Amniotic stem cell (primary cell): ENCODE measurements around the gene TMEM120B.
"Not testable (repeated sequence)": the region's sequence is repeated elsewhere in the genome, so short reads cannot be mapped to it uniquely, and the experiment has no call there.

Source experiments
- DNase-seq: peaks from one replicate; lab custom pipeline; 2025; lab: John Stamatoyannopoulos, UW

The TMEM120B gene

GRCh38 chr12:121709478-121709961 is 3.0 kb upstream of the TMEM120B start:
- DNase-seq: no peak

DNA sequence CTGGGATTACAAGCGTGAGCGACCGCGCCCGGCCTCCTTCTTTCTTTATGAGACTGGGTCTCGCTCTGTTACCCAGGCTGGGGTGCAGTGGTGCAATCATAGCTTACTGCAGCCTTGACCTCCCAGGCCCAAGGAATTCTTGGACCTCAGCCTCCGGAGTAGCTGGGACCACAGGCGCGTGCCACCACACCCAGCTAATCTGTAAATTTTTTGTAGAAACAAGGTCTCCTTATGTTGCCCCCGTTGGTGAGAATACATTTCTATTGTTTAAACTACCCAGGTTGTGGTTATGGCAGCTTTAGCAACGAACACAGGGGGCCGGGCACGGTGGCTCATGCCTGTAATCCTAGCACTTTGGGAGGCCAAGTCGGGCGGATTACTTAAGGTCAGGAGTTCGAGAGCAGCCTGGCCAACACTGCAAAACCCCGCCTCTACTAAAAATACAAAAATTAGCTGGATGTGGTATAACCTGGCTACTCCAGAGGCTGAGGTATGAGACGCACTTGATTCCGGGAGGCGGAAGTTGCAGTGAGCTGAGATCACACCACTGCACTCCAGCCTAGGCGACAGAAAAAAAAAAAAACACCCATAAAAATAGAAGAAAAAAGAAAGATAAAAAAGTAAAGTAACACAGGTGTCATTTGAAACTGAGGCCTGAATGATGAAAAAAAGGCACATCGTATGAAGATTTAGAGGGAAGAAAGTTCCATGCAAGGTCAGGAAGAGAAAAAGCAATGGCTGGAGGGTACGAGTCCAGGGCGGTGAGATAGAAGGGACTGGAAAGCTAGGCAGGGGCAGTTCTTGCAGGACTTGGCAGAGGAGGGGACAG is 977 bp upstream of the TMEM120B start:
- DNase-seq: no peak

- no peak for DNase-seq
These were observed 427 bp upstream of the TMEM120B start for GRCh38 chr12:121712190-121712460.

- DNase-seq: no peak
These were observed 765 bp downstream of the TMEM120B start for GRCh38 chr12:121713257-121713777.

DNA sequence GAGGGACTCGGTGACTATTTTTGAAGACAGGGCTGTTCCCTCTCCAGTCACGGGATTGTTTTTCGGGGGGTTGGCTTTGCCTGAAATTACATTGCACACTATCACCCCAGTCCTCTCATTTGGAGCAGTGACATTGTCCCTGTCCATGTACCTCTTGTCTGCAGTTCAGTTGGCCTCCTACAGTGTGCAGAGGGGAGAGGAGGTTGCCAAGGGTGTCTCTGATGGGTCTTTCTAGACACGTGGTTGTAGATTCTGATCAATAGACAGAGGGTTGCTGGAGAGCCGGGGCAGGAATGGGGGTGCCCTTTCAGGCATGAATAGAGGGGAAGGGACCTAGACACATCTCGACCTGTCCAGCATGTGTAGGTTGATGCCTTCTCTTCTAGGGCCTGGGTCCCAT is 1.2 kb downstream of the TMEM120B start:
- no peak for DNase-seq

- DNase-seq: not testable (repeated sequence)
These were observed 2.5 kb downstream of the TMEM120B start for GRCh38 chr12:121715055-121715454.

- no peak for DNase-seq
These were observed 3.4 kb downstream of the TMEM120B start for GRCh38 chr12:121715862-121716435.

DNA sequence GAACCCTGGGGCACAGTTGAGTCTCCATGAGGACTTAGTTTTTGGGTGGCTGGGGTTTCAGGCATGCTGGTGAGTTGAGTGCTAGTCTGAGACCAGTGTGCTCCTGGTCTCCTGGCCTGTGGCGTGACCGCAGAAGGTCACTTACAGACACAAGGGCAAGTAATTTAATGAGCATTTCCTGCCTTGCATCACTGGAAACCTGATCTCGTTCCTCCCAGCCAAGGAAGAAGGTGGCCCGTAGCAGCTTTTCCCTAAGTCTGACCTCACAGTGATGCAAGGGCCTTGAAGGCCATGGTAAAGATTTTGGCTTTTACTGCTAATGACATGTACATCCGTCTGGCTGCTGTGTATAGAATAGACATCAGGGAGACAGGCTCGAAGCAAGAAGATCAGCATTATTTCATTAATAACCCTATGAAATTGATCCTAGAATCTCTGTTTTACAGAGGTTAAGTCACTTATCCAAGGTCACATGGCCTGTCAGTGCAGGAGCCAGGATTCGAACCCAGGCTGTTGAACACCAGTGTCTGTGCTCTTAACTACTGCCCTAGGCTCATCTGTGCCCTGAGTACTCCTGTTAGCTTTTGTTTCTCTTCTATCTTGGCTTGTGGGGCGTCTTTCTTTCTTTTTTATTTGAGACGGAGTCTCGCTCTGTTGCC is 4.6 kb downstream of the TMEM120B start:
- no peak for DNase-seq

- no peak for DNase-seq
These were observed 6.2 kb downstream of the TMEM120B start for GRCh38 chr12:121718653-121719239.

GRCh38 chr12:121719926-121720414 is 7.4 kb downstream of the TMEM120B start:
- DNase-seq: peak; percentile 70

- DNase-seq: no peak
These were observed 8.2 kb downstream of the TMEM120B start for GRCh38 chr12:121720762-121721161.

GRCh38 chr12:121722511-121722910 is 10.0 kb downstream of the TMEM120B start:
- no peak for DNase-seq

GRCh38 chr12:121723200-121723599 is 10.6 kb downstream of the TMEM120B start:
- no peak for DNase-seq

DNA sequence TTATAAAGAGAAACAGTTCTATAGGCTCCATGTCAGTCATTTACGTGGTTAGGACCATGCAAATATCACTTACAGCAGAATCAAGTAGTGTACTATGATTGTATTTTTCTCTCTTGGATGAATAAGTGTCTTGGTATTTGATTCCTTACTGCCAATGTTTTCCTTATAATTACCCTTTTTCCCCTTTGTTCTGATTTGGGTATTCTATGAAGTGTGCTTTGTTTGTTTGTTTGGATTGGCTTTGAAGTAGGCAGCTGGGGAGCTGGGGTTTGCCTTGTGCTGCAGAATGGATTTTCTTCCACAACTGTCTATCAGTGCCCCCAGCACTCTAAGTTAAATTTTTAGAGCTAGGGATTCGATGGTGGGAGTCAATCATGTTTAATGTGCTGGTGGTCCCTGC is 12.4 kb downstream of the TMEM120B start:
- no peak for DNase-seq

- no peak for DNase-seq
These were observed 12.9 kb downstream of the TMEM120B start for GRCh38 chr12:121725423-121725822.

DNA sequence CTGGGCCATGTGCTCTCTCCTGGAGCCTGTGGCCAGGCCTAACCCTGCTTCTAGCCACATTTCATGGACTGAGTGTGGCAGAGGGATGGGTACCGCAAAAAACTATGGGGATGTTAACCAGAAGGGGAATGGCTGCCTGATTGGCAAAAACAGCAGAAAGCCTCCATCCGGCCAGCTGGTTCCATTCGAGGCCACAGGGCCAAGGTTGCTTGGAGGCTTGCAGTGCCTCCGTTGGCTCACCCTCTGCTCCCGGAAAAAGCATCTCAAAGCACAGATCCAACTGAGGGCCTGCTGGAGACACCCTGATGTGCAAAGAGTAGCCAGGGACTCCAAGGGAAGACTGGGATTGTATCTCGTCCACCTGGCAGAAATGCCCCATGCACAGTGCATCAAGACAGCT is 16.5 kb downstream of the TMEM120B start:
- DNase-seq: no peak

GRCh38 chr12:121731473-121731872 is 18.9 kb downstream of the TMEM120B start:
- DNase-seq: no peak

DNA sequence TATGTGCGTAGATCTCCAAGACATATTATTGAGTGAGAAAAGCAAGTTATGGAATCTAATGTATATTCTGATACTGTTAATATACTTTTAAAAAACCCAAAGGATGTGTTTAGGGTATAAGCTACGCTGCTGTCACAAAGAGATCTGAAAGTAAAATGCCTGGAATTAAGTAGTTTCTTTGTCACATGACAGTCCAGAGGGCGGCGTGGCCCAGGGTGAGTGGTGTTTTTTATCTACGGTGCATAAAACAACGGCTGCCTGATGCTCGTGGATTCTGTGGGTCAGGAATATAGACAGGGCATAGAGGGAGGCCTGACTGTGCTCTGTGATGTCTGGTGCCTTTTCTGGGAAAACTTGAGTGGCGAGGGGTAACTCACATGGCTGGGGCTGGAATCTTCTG is 21.3 kb downstream of the TMEM120B start:
- no peak for DNase-seq

DNA sequence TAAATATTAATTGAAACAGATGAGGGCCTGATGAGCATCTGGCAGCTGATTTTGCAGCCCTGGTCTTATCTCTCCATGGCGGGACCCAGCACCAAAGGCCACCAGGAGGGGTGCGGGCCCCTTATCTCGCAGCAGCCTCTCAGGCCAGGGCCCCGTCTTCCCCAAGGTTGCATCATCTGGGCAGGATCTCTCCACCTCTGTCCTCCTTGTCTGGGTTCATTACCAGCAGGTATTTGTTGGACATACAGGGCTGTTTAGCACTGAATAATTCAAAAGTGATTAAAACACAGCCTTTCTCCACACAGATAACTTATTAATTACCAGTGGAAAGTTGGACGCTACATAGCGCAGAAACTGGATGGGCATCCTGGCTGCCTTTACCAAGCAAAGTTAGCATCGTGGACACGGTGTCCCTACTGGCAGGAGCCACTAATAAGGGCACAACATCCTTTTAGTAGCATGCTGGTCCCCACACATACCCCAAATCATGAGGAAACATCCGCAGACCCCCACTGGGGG is 25.8 kb downstream of the TMEM120B start:
- no peak for DNase-seq

GRCh38 chr12:121740847-121741246 is 28.3 kb downstream of the TMEM120B start:
- no peak for DNase-seq

GRCh38 chr12:121741743-121742142 is 29.2 kb downstream of the TMEM120B start:
- no peak for DNase-seq

DNA sequence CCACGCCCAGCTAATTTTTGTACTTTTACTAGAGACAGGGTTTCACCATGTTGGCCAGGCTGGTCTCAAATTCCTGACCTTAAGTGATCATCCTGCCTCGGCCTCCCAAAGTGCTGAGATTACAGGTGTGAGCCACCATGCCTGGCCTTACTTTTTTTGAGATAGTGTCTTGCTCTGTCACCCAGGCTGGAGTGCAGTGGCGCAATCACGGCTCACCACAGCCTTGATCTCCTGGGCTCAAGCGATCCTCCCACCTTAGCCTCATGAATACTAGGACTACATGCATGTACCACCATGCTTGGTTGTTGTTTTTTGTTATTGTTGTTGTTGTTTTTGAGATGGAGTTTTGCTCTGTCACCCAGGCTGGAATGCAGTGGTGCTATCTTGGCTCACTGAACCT is 33.0 kb downstream of the TMEM120B start:
- not testable (repeated sequence) for DNase-seq
